Motor neuron (in vitro differentiated cells): ENCODE results near the gene ZNF385B. TPM values are rescaled to one million over a fixed set of nuclear protein-coding genes. Genes with fewer than 3 reads are reported as not detected.
A peak's percentile ranks its signal among the peaks of the same experiment; 100 is the strongest.
"Not testable (repeated sequence)": the region's sequence is repeated elsewhere in the genome, so short reads cannot be mapped to it uniquely, and the experiment has no call there.

Experiments used
- ATAC-seq, 8 experiments: fragments of 200-7000 bp; cut with Tn5 transposase; replicated peaks in 6 of 8; 2 replicates each; pipeline ENCODE4 v1.8.0; 2021; ENCODE audit warnings: mild to moderate bottlenecking in 8 of 8, moderate library complexity in 8 of 8
- H3K27ac ChIP-seq, 2 donors: fragments of 250-450 bp; sonication (Bioruptor Pico); 2 replicates each; pipeline ENCODE4 v1.9.0; 2021; ENCODE audit warnings: antibody characterized with exemption in 2 of 2, mild to moderate bottlenecking in 2 of 2, moderate library complexity in 1 of 2
- H3K4me1 ChIP-seq, 2 donors: fragments of 250-450 bp; sonication (Bioruptor Pico); replicated peaks in 1 of 2; 2 replicates each; pipeline ENCODE4 v1.6.1; 2021; ENCODE audit warnings: antibody characterized with exemption in 2 of 2, mild to moderate bottlenecking in 2 of 2, moderate library complexity in 1 of 2
- H3K4me3 ChIP-seq, 5 donors: fragments of 250-450 bp; sonication (Bioruptor Pico); 2 replicates each; pipeline ENCODE4 v1.9.0; 2021; ENCODE audit warnings: antibody characterized with exemption in 5 of 5, mild to moderate bottlenecking in 5 of 5, moderate library complexity in 4 of 5
- whole genome bisulfite sequencing, 10 experiments: fragments of 450-650 bp; shearing (Covaris generic); methylation state at CpG; one replicate each; pipeline ENCODE4 v1.0.0; 2022; 5-methylcytosine and 5-hydroxymethylcytosine counted together
- in situ Hi-C, 9 experiments: fragments of 400-800 bp; cut with MboI; loops; one replicate each; pipeline ENCODE4 v1.15.0; 2021; ENCODE audit warnings: low sequenced_read_pairs in 9 of 9, low pct_unique_long_range_greater_than_20kb in 2 of 9; ENCODE audit not compliant: unreplicated experiment in 9 of 9
- total RNA-seq, 8 experiments: library from RNA; unstranded; fragments of 300-600 nt; gene quantifications; 2 replicates each; pipeline versions ENCODE4 v1.2.3 to v1.2.4, GENCODE V29; 2022

The ZNF385B gene
- total RNA-seq, 8 experiments from 2014 or later = 0.14 to 1.6 (median 0.74) TPM; not detected in 2

GRCh38 chr2:179788104-179788503 is 73.3 kb downstream of the ZNF385B start:
- Histone ChIP-seq H3K4me3 (no peak overlapping the region), H3K4me1 (peaks cover 0 to 2% of the 10 kb centered on the region in 2 donors), H3K27ac (no peak overlapping the region)
- in situ Hi-C loops = no loop called here
- WGBS, 10 experiments = 65 to 100% (median 93%) methylated on average over 1 to 3 of the region's 3 CpGs
- no peak for ATAC-seq

- Histone ChIP-seq H3K27ac (no peak overlapping the region), H3K4me3 (no peak overlapping the region)
- WGBS, 10 experiments = 14 to 100% (median 83%) methylated on average over 1 to 2 of the region's 2 CpGs; no CpG with 5 or more reads in 3 of the 10 experiments
Measured at GRCh38 chr2:179787601-179788000, 73.8 kb downstream of the ZNF385B start.

GRCh38 chr2:179785902-179786301 is 75.5 kb downstream of the ZNF385B start:
- WGBS, 10 experiments = 0 to 100% (median 83%) methylated on average over 1 of the region's 1 CpG; no CpG with 5 or more reads in 1 of the 10 experiments
- in situ Hi-C loops = no loop called here
- no peak overlapping the region for H3K4me3 ChIP-seq
- peak in 4 of 8 experiments; percentile 41 to 96 (median 88) for ATAC-seq
- no peaks in the 10 kb centered on the region for H3K4me1 ChIP-seq
- no peak overlapping the region for H3K27ac ChIP-seq

More at GRCh38 chr2:179787601-179788000, 73.8 kb downstream of the ZNF385B start:
- peaks cover 0 to 2% of the 10 kb centered on the region in 2 donors for H3K4me1 ChIP-seq
- no peak for ATAC-seq
- in situ Hi-C loops = no loop called here

DNA sequence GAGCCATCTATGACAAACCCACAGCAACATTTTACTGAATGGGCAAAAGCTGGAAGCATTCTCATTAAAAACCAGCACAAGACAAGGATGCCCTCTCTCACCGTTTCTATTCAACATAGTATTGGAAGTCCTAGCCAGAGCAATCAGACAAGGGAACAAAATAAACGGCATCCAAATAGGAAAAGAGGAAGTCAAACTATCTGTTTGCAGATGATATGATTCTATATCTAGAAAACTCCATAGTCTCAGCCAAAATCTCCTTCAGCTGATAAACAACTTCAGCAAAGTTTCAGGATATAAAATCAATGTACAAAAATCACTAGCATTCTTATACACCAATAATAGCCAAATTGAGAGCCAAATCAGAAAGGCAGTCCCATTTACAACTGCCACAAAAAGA is 79.1 kb downstream of the ZNF385B start:
- WGBS, 10 experiments = 0 to 93% (median 66%) methylated on average over 1 to 2 of the region's 2 CpGs
- H3K4me3 ChIP-seq, ATAC-seq, in situ Hi-C loops, H3K27ac ChIP-seq, H3K4me1 ChIP-seq: not testable (repeated sequence)

DNA sequence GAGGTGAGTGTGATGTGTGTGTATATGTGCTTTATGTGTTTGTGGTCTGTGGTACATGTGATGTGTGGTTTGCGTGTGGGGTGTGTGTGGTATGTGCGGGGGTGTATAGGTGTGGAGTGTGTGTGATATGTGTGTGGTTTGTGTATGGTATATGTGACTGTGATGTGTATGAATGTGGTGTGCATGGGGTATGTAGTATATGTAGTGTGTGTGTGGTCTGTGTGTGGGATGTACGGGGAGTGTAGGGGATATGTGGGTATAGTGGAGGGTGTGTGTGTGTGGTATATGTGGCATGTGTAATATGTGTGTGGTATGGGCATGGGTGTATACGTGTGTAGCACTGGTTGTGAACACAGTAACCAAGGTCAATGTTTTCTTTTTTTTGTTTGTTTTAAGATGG is 87.4 kb downstream of the ZNF385B start:
- H3K4me3 ChIP-seq = no peak overlapping the region
- 0 to 100% (median 88%) methylated on average over 1 to 4 of the region's 4 CpGs; no CpG with 5 or more reads in 3 of the 10 experiments for WGBS, 10 experiments
- no peak for ATAC-seq
- in situ Hi-C loops = loop anchor here in 5 of 9 experiments (25.0 kb wide), 3 partner anchors 362 to 987 kb away; no protein-coding TSS in a partner anchor
- no peaks in the 10 kb centered on the region for H3K4me1 ChIP-seq
- H3K27ac ChIP-seq = no peak overlapping the region

GRCh38 chr2:179772346-179772745 is 89.1 kb downstream of the ZNF385B start:
- WGBS, 10 experiments = 17 to 100% (median 100%) methylated on average over 1 of the region's 1 CpG; no CpG with 5 or more reads in 1 of the 10 experiments
- no peak for ATAC-seq
- Histone ChIP-seq H3K27ac (no peak overlapping the region), H3K4me3 (no peak overlapping the region), H3K4me1 (peaks cover 3% of the 10 kb centered on the region in 2 donors)
- in situ Hi-C loops = loop anchor here in 5 of 9 experiments (25.0 kb wide), 3 partner anchors 360 to 985 kb away; no protein-coding TSS in a partner anchor

DNA sequence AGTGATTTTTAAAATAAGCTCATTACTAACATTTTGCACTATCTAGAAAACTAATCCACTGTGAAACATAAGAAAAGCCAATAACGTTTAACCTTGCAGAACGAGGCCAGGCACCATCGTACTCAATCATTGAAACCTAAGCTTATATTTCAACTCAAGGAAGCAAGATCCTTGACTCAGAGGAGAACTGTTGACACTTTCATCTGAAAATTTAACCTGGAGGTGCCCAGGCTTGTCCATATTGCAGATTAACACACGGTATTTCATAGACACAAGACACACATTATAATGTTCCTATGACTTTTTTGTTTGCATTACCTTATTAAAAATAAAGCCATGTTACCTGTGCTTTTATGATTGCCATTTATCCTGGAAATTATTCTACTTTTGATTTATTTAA is 89.6 kb downstream of the ZNF385B start:
- no peak for ATAC-seq
- Histone ChIP-seq H3K4me1 (peaks cover 3% of the 10 kb centered on the region in 2 donors), H3K27ac (no peak overlapping the region), H3K4me3 (no peak overlapping the region)
- in situ Hi-C loops = loop anchor here in 5 of 9 experiments (25.0 kb wide), 3 partner anchors 359 to 984 kb away; no protein-coding TSS in a partner anchor
- 61 to 100% (median 88%) methylated on average over 1 to 4 of the region's 4 CpGs for WGBS, 10 experiments

DNA sequence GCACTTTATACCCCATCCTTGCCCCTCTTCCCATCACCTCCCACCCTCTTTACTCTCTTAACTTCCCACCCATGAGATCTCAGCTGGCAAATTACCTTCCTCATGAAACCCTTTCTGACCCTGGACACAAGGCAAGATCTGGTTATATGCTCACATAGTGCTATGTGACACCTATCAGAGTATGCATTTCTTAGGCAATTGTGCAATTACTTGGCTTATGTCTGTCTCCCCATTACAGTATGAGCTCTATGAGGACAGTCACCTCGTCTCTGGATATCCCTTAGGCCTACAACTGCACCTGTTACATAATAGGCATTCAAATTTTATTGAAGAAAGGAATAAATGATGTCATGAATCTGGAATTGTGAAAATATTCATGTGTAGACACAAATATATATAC is 91.4 kb downstream of the ZNF385B start:
- no peak overlapping the region for H3K4me3 ChIP-seq
- 0 to 100% (median 57%) methylated on average over 1 of the region's 1 CpG; no CpG with 5 or more reads in 7 of the 10 experiments for WGBS, 10 experiments
- H3K4me1 ChIP-seq = peaks cover 3% of the 10 kb centered on the region in 2 donors
- H3K27ac ChIP-seq = no peak overlapping the region
- in situ Hi-C loops = loop anchor here in 5 of 9 experiments (25.0 kb wide), 3 partner anchors 358 to 983 kb away; no protein-coding TSS in a partner anchor
- ATAC-seq = no peak

GRCh38 chr2:179769323-179769722 is 92.1 kb downstream of the ZNF385B start:
- Histone ChIP-seq H3K4me3 (no peak overlapping the region), H3K4me1 (peaks cover 3% of the 10 kb centered on the region in 2 donors), H3K27ac (no peak overlapping the region)
- 16 to 100% (median 89%) methylated on average over 1 to 7 of the region's 8 CpGs for WGBS, 10 experiments
- no peak for ATAC-seq
- in situ Hi-C loops = loop anchor here in 5 of 9 experiments (25.0 kb wide), 3 partner anchors 357 to 982 kb away; no protein-coding TSS in a partner anchor

DNA sequence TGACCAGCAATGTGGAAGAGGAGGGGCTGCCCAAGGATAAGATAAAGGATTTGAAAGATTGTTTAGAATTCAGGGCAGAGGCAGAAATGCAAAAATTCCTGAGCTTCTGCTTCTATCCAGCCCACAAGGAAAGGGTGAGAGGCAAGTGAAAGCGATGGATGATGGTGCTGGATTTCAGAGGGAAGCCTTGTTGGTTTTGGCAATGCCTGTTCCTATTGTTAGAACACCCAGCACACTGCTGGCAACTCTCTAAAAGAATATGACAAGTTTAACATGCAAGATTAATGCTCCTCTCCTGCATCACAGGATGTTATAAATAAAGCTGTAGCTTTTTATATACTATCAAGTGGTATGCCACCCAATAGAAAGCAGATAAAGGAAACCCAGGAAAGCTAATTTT is 92.6 kb downstream of the ZNF385B start:
- Histone ChIP-seq H3K4me3 (no peak overlapping the region), H3K27ac (no peak overlapping the region), H3K4me1 (peaks cover 3% of the 10 kb centered on the region in 2 donors)
- in situ Hi-C loops = loop anchor here in 5 of 9 experiments (25.0 kb wide), 3 partner anchors 356 to 981 kb away; no protein-coding TSS in a partner anchor
- WGBS, 10 experiments = 0 to 100% (median 50%) methylated on average over 1 of the region's 1 CpG; no CpG with 5 or more reads in 3 of the 10 experiments
- peak in 6 of 8 experiments; percentile 19 to 58 (median 46) for ATAC-seq

- no peak for ATAC-seq
- in situ Hi-C loops = loop anchor here in 5 of 9 experiments (25.0 kb wide), 3 partner anchors 353 to 978 kb away; no protein-coding TSS in a partner anchor
- WGBS, 10 experiments = 0 to 50% (median 23%) methylated on average over 1 to 2 of the region's 2 CpGs; no CpG with 5 or more reads in 2 of the 10 experiments
- Histone ChIP-seq H3K4me3 (no peak overlapping the region), H3K4me1 (peaks cover 3% of the 10 kb centered on the region in 2 donors), H3K27ac (no peak overlapping the region)
Measured at GRCh38 chr2:179765666-179766065, 95.7 kb downstream of the ZNF385B start.

- WGBS, 10 experiments = 33 to 95% (median 83%) methylated on average over 1 of the region's 1 CpG; no CpG with 5 or more reads in 4 of the 10 experiments
- Histone ChIP-seq H3K4me3 (no peak overlapping the region), H3K4me1 (peaks cover 3% of the 10 kb centered on the region in 2 donors), H3K27ac (no peak overlapping the region)
- no peak for ATAC-seq
- in situ Hi-C loops = loop anchor here in 5 of 9 experiments (25.0 kb wide), 3 partner anchors 352 to 977 kb away; no protein-coding TSS in a partner anchor
Measured at GRCh38 chr2:179764710-179765109, 96.7 kb downstream of the ZNF385B start.

DNA sequence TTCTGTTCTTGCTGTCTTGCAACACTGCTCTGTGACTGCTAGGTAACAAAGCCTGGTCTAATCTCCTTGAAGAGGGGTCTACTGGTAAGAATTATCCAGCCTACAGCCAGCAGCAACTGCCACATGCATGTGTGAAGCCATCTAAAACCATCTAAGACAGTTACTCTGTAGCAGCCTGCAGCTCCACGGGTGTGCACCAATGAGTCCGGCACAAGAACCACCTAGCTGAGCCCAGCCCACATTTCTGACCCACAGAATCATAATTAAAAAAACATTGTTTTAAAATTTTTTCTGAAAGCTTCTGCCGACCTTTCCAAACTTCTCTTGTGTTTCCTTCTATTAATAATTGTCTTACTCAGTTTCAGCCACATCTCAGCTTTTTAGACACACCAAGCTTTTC is 102.8 kb downstream of the ZNF385B start:
- 7 to 93% (median 74%) methylated on average over 1 to 3 of the region's 3 CpGs for WGBS, 10 experiments
- in situ Hi-C loops = loop anchor here in 5 of 9 experiments (10.0 to 25.0 kb wide), 4 partner anchors 344 to 971 kb away; no protein-coding TSS in a partner anchor
- no peak overlapping the region for H3K27ac ChIP-seq
- no peaks in the 10 kb centered on the region for H3K4me1 ChIP-seq
- ATAC-seq = no peak
- no peak overlapping the region for H3K4me3 ChIP-seq
